ENCODE results near the gene SEPTIN10.

DNA sequence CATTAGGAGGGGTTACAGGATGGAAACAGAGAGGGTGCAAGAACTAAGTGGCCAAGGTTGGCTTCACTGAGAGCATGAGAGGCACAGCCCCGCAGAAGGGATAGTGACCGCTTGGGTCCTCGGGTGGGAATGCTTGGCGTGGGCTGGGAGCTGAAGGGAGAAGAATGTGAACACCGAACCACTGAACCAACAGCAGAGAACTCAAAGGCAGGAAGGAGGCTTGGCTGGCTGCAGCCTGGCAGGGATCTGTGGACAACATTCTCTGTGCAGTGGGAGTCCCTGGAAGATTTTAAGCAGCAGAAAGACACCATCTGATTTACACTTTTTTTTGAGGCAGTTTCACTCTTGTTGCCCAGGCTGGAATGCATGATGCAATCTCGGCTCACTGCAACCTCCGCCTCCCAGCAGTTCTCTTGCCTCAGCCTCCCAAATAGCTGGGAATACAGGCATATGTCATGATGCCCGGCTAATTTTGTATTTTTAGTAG lies 34.3 kb upstream of the SEPTIN10 start:
- no peak for TF ChIP-seq CTCF (conservative IDR thresholded peaks at IDR 0.05 in 1 of 2, IDR thresholded peaks at IDR 0.05 in 1 of 2; ENCODE audit: extremely low read depth in 1 of 2, insufficient read depth in 1 of 2, low read depth in 1 of 2, low read length in 2 of 2)
- no peak for TF ChIP-seq EZH2 (IDR thresholded peaks at IDR 0.05; ENCODE audit: borderline replicate concordance, low read length)

Measured in mammary epithelial cell (primary cell).